Measurements from ENCODE around the gene PPFIA1.
"Not testable (repeated sequence)": the region's sequence is repeated elsewhere in the genome, so short reads cannot be mapped to it uniquely, and the experiment has no call there.

Gene PPFIA1

DNA sequence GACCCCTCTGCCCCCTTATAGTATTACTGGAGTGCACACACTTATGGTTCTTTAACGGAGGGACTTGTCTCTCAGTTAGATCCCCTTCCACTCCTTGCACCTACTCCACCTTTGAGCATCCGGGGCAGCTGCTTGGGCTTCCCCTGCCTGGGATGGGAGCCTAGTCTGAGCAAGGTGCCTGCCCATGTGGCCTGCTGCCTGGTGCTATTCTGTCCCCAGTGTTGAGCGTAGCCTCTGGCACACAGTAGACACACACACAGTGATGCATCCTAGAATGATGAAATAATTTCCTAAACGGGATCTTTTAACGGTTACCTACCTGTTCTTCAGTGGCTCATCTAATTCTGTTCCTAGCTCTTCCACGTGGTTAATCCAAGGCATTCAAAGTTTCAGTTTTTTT lies 22.4 kb downstream of the PPFIA1 start:
- no peak overlapping the region for H3K4me3 ChIP-seq (ENCODE audit: low read length in 2 of 2)
- H3K36me3 ChIP-seq (ENCODE audit: control insufficient read depth in 2 of 2, insufficient read depth in 2 of 2, low read length in 2 of 2): peaks cover 11 to 27% of the 10 kb centered on the region in 2 donors
- no peaks in the 10 kb centered on the region for H3K9me3 ChIP-seq (ENCODE audit: control insufficient read depth in 2 of 2, low read length in 2 of 2)
- H3K4me1 ChIP-seq (ENCODE audit: control insufficient read depth in 2 of 2, insufficient read depth in 2 of 2, low read length in 2 of 2): no peaks in the 10 kb centered on the region
- no peak overlapping the region for H3K9ac ChIP-seq (ENCODE audit: low read depth in 1 of 2, low read length in 2 of 2)
- H3K27me3 ChIP-seq (ENCODE audit: control insufficient read depth in 2 of 2, insufficient read depth in 2 of 2, low read length in 2 of 2): no peaks in the 10 kb centered on the region
- no peak overlapping the region for H3K27ac ChIP-seq (ENCODE audit: low read depth in 2 of 2, low read length in 2 of 2)

DNA sequence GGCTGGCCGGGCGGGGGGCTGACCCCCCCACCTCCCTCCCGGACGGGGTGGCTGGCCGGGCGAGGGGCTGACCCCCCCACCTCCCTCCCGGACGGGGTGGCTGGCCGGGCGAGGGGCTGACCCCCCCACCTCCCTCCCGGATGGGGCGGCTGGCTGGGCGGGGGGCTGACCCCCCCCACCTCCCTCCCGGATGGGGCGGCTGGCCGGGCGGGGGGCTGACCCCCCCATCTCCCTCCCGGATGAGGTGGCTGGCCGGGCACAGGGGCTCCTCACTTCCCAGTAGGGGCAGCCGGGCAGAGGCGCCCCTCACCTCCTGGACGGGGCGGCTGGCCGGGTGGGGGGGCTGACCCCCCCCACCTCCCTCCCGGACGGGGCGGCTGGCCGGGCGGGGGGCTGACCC lies 24.7 kb downstream of the PPFIA1 start:
- H3K36me3 ChIP-seq (ENCODE audit: control insufficient read depth in 2 of 2, insufficient read depth in 2 of 2, low read length in 2 of 2): peaks cover 11 to 29% of the 10 kb centered on the region in 2 donors
- H3K27me3 ChIP-seq (ENCODE audit: control insufficient read depth in 2 of 2, insufficient read depth in 2 of 2, low read length in 2 of 2); H3K4me3 ChIP-seq (ENCODE audit: low read length in 2 of 2); H3K27ac ChIP-seq (ENCODE audit: low read depth in 2 of 2, low read length in 2 of 2); H3K9me3 ChIP-seq (ENCODE audit: control insufficient read depth in 2 of 2, low read length in 2 of 2); H3K9ac ChIP-seq (ENCODE audit: low read depth in 1 of 2, low read length in 2 of 2); H3K4me1 ChIP-seq (ENCODE audit: control insufficient read depth in 2 of 2, insufficient read depth in 2 of 2, low read length in 2 of 2): not testable (repeated sequence)

DNA sequence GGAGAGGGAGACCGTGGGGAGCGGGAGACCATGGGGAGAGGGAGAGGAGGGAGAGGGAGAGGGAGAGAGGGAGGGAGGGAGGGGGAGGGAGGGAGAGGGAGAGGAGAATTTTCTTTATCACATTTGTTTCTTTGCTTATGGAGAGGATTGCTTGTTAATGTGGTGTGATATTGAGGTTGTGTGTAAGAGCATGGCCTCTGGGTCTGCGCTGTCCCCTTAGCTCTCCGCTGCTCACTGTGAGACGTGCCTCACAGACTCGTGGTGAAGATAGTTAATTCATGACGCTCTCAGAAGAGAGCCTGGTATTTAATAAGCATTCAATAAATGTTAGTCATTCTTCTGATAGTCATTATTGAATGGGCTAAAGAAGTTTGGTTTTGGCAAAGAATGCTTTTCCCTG lies 26.2 kb downstream of the PPFIA1 start:
- H3K36me3 ChIP-seq (ENCODE audit: control insufficient read depth in 2 of 2, insufficient read depth in 2 of 2, low read length in 2 of 2): peaks cover 3 to 26% of the 10 kb centered on the region in 2 donors
- no peaks in the 10 kb centered on the region for H3K9me3 ChIP-seq (ENCODE audit: control insufficient read depth in 2 of 2, low read length in 2 of 2)
- no peak overlapping the region for H3K4me3 ChIP-seq (ENCODE audit: low read length in 2 of 2)
- no peaks in the 10 kb centered on the region for H3K27me3 ChIP-seq (ENCODE audit: control insufficient read depth in 2 of 2, insufficient read depth in 2 of 2, low read length in 2 of 2)
- no peak overlapping the region for H3K27ac ChIP-seq (ENCODE audit: low read depth in 2 of 2, low read length in 2 of 2)
- no peaks in the 10 kb centered on the region for H3K4me1 ChIP-seq (ENCODE audit: control insufficient read depth in 2 of 2, insufficient read depth in 2 of 2, low read length in 2 of 2)
- H3K9ac ChIP-seq (ENCODE audit: low read depth in 1 of 2, low read length in 2 of 2): no peak overlapping the region

DNA sequence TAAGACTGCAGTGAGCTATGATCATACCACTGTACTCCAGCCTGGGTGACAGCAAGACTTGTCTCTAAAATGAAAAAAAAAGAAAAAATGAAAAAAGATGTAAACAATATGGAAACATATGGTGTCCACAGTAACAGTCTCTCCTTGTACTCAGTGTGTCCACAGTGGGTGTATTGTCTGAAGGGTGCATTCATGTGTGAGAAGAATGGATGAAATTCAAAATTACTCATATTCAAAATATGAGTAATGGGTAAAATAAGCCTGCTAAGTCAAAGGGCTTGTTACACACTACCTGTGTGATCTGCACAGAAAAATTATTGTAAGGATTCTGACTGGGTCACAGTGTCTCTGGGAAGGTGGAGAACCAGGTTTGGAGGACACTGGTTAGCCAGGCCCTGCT lies 26.9 kb downstream of the PPFIA1 start:
- no peak overlapping the region for H3K9ac ChIP-seq (ENCODE audit: low read depth in 1 of 2, low read length in 2 of 2)
- H3K4me1 ChIP-seq (ENCODE audit: control insufficient read depth in 2 of 2, insufficient read depth in 2 of 2, low read length in 2 of 2): no peaks in the 10 kb centered on the region
- H3K4me3 ChIP-seq (ENCODE audit: low read length in 2 of 2): no peak overlapping the region
- H3K27me3 ChIP-seq (ENCODE audit: control insufficient read depth in 2 of 2, insufficient read depth in 2 of 2, low read length in 2 of 2): no peaks in the 10 kb centered on the region
- peaks cover 3 to 23% of the 10 kb centered on the region in 2 donors for H3K36me3 ChIP-seq (ENCODE audit: control insufficient read depth in 2 of 2, insufficient read depth in 2 of 2, low read length in 2 of 2)
- no peaks in the 10 kb centered on the region for H3K9me3 ChIP-seq (ENCODE audit: control insufficient read depth in 2 of 2, low read length in 2 of 2)
- H3K27ac ChIP-seq (ENCODE audit: low read depth in 2 of 2, low read length in 2 of 2): no peak overlapping the region

DNA sequence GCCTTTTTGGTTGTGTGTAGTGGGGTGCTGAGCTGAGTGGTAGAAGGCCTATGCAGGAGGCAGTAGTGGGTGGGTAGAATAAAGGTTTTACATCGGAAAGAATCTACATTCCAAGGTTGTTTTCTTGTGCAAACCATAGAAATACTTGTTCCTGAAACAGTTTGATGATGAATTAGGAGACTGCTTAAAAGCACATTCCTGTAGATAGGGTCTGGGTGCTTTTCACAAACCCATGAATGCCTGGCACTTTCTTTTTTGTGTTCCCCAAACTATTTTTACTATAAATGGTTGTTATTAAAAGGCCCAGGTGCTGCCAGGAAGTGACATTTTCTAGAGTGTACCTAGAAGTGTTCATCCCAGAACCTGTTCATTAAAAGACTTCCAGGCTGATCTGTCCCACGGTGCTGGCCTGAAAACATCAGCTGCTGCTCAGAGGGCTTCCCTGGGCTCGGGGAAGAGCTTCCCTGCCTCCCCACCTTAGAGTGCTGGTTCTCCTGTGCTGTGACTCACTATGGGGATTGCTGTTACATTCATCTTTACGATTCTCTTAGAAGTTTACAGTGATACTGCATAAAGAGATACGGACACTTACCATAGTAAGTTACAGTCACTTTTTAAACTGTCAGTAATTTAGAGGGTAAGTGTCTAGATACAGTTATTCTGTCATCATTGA lies 27.9 kb downstream of the PPFIA1 start:
- no peaks in the 10 kb centered on the region for H3K4me1 ChIP-seq (ENCODE audit: control insufficient read depth in 2 of 2, insufficient read depth in 2 of 2, low read length in 2 of 2)
- no peak overlapping the region for H3K27ac ChIP-seq (ENCODE audit: low read depth in 2 of 2, low read length in 2 of 2)
- peaks cover 3 to 19% of the 10 kb centered on the region in 2 donors for H3K36me3 ChIP-seq (ENCODE audit: control insufficient read depth in 2 of 2, insufficient read depth in 2 of 2, low read length in 2 of 2)
- no peaks in the 10 kb centered on the region for H3K9me3 ChIP-seq (ENCODE audit: control insufficient read depth in 2 of 2, low read length in 2 of 2)
- no peaks in the 10 kb centered on the region for H3K27me3 ChIP-seq (ENCODE audit: control insufficient read depth in 2 of 2, insufficient read depth in 2 of 2, low read length in 2 of 2)
- no peak overlapping the region for H3K9ac ChIP-seq (ENCODE audit: low read depth in 1 of 2, low read length in 2 of 2)
- H3K4me3 ChIP-seq (ENCODE audit: low read length in 2 of 2): no peak overlapping the region

DNA sequence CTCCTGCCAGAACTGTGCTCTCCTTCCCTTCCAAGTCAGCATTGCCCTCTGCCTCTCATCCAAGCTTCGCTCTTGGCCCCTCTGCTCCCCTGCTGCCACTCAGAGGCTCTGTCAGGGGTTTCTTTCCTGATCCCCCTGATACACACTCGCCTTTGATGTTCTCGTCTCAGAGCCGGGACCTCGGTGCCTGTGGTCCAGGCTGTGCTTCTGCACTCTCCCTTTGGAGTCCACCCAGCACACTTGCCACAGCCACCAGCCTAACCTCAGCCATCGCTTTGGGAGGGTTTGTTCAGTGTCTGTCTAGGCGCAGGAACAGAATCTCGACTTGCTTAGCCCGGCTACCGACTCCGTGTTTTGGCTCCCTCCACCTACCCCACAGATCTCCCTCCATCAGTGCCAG lies 29.1 kb downstream of the PPFIA1 start:
- Histone ChIP-seq H3K27me3 (ENCODE audit: control insufficient read depth in 2 of 2, insufficient read depth in 2 of 2, low read length in 2 of 2) (no peaks in the 10 kb centered on the region), H3K9ac (ENCODE audit: low read depth in 1 of 2, low read length in 2 of 2) (no peak overlapping the region), H3K36me3 (ENCODE audit: control insufficient read depth in 2 of 2, insufficient read depth in 2 of 2, low read length in 2 of 2) (peaks cover 0 to 13% of the 10 kb centered on the region in 2 donors), H3K4me3 (ENCODE audit: low read length in 2 of 2) (no peak overlapping the region), H3K9me3 (ENCODE audit: control insufficient read depth in 2 of 2, low read length in 2 of 2) (no peaks in the 10 kb centered on the region), H3K27ac (ENCODE audit: low read depth in 2 of 2, low read length in 2 of 2) (no peak overlapping the region), H3K4me1 (ENCODE audit: control insufficient read depth in 2 of 2, insufficient read depth in 2 of 2, low read length in 2 of 2) (no peaks in the 10 kb centered on the region)

DNA sequence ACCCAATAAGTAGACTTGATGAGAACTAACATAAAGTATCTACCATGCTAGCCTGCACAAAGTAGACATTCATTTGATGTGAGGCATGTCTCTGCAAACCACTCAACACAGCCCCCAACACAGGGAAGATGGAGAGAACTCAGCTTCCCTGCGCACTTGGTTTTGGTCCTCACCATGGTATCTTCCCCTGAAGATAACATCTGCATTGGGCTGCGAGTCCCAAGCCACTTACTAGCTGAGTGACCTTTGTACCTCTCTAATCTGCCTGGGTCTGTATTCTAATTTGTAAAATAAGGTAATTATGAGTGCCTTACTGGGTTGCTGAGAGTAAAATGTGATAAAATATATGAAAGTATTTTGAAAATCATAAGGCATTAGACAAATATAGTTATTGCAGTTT lies 30.7 kb downstream of the PPFIA1 start:
- Histone ChIP-seq H3K4me3 (ENCODE audit: low read length in 2 of 2) (no peak overlapping the region), H3K27me3 (ENCODE audit: control insufficient read depth in 2 of 2, insufficient read depth in 2 of 2, low read length in 2 of 2) (no peaks in the 10 kb centered on the region), H3K36me3 (ENCODE audit: control insufficient read depth in 2 of 2, insufficient read depth in 2 of 2, low read length in 2 of 2) (peaks cover 0 to 17% of the 10 kb centered on the region in 2 donors), H3K27ac (ENCODE audit: low read depth in 2 of 2, low read length in 2 of 2) (no peak overlapping the region), H3K9me3 (ENCODE audit: control insufficient read depth in 2 of 2, low read length in 2 of 2) (no peaks in the 10 kb centered on the region), H3K9ac (ENCODE audit: low read depth in 1 of 2, low read length in 2 of 2) (no peak overlapping the region), H3K4me1 (ENCODE audit: control insufficient read depth in 2 of 2, insufficient read depth in 2 of 2, low read length in 2 of 2) (no peaks in the 10 kb centered on the region)

DNA sequence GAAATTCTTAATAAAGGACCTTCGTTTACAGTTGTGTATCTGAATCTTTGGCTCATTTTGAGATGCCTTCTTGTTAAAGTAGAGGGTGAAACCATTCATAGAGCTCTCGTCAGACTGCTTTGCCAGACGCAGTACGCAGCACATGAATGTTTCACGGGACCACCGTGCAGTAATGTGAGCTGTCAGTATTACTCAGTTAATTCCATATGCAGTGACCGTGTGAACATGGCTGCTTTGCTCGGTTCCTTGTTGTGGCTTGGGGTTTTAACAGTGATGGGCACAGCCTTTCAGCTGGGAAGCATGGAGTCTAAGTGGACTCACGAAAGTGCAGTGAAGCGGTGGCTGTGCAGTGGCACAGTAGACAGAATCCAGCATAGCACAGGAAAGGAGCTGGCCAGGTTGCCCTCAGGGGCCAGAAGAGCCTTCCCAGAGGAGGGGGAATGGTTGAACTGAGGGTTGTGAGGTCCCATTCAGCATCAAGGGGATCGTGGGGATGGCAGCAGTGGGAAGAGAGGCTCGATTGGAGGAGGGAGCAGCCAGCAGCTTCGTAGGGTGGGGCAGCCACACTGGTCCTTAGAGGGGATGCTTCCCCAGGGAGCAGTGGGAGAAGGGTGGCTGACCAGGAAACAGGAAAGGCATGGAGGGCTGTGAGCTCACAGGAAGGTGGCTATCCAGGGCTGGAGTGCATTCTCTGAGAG lies 31.4 kb downstream of the PPFIA1 start:
- Histone ChIP-seq H3K27ac (ENCODE audit: low read depth in 2 of 2, low read length in 2 of 2) (no peak overlapping the region), H3K4me3 (ENCODE audit: low read length in 2 of 2) (no peak overlapping the region), H3K36me3 (ENCODE audit: control insufficient read depth in 2 of 2, insufficient read depth in 2 of 2, low read length in 2 of 2) (peaks cover 0 to 17% of the 10 kb centered on the region in 2 donors), H3K9me3 (ENCODE audit: control insufficient read depth in 2 of 2, low read length in 2 of 2) (no peaks in the 10 kb centered on the region), H3K4me1 (ENCODE audit: control insufficient read depth in 2 of 2, insufficient read depth in 2 of 2, low read length in 2 of 2) (peaks cover 0 to 3% of the 10 kb centered on the region in 2 donors), H3K9ac (ENCODE audit: low read depth in 1 of 2, low read length in 2 of 2) (no peak overlapping the region), H3K27me3 (ENCODE audit: control insufficient read depth in 2 of 2, insufficient read depth in 2 of 2, low read length in 2 of 2) (no peaks in the 10 kb centered on the region)

DNA sequence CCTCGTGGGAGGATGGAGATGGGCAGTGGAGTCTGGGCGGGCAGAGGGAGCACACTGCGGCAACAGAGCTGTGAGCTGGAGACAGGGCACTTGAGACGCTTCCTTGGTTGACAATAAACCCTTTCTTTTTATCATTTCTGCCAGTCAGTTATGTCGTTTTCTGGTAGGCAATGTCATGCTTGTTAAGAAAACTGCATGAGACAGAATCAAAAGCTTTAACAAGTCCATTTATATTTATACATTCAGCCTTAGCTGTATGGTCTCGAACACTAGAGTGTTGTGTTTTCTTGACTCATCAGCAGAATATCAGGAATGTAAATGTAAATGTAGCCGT lies 31.9 kb downstream of the PPFIA1 start:
- H3K4me3 ChIP-seq (ENCODE audit: low read length in 2 of 2): no peak overlapping the region
- no peaks in the 10 kb centered on the region for H3K27me3 ChIP-seq (ENCODE audit: control insufficient read depth in 2 of 2, insufficient read depth in 2 of 2, low read length in 2 of 2)
- H3K36me3 ChIP-seq (ENCODE audit: control insufficient read depth in 2 of 2, insufficient read depth in 2 of 2, low read length in 2 of 2): peaks cover 0 to 17% of the 10 kb centered on the region in 2 donors

DNA sequence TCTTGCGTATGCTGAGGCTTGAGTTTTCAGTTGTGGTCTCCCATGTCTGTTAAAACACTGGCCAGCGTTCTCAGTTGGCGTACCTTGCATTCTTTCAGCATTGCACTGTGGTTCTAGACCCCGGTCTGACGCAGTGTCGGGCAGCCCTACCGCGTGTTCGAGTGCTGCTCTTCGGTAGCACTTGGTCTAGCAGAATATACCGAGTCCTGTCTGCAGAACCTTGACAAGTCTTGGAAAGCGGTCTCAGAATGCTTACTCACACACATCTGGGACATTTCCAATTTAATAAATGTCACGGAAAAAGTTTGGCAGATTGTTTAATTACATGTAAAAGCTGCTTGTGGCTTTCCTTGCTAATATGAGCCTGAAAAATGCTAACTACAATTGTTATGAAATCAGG lies 32.6 kb downstream of the PPFIA1 start:
- peaks cover 0 to 12% of the 10 kb centered on the region in 2 donors for H3K4me1 ChIP-seq (ENCODE audit: control insufficient read depth in 2 of 2, insufficient read depth in 2 of 2, low read length in 2 of 2)
- no peaks in the 10 kb centered on the region for H3K27me3 ChIP-seq (ENCODE audit: control insufficient read depth in 2 of 2, insufficient read depth in 2 of 2, low read length in 2 of 2)
- H3K27ac ChIP-seq (ENCODE audit: low read depth in 2 of 2, low read length in 2 of 2): no peak overlapping the region
- H3K4me3 ChIP-seq (ENCODE audit: low read length in 2 of 2): no peak overlapping the region
- no peaks in the 10 kb centered on the region for H3K9me3 ChIP-seq (ENCODE audit: control insufficient read depth in 2 of 2, low read length in 2 of 2)
- H3K9ac ChIP-seq (ENCODE audit: low read depth in 1 of 2, low read length in 2 of 2): no peak overlapping the region
- peaks cover 0 to 18% of the 10 kb centered on the region in 2 donors for H3K36me3 ChIP-seq (ENCODE audit: control insufficient read depth in 2 of 2, insufficient read depth in 2 of 2, low read length in 2 of 2)

More for the DNA sequence above, 31.9 kb downstream of the PPFIA1 start:
- H3K9me3 ChIP-seq (ENCODE audit: control insufficient read depth in 2 of 2, low read length in 2 of 2): no peaks in the 10 kb centered on the region
- no peak overlapping the region for H3K9ac ChIP-seq (ENCODE audit: low read depth in 1 of 2, low read length in 2 of 2)
- H3K27ac ChIP-seq (ENCODE audit: low read depth in 2 of 2, low read length in 2 of 2): no peak overlapping the region
- peaks cover 0 to 8% of the 10 kb centered on the region in 2 donors for H3K4me1 ChIP-seq (ENCODE audit: control insufficient read depth in 2 of 2, insufficient read depth in 2 of 2, low read length in 2 of 2)
